PFSK-1 (cell line): ENCODE results near the gene LCN1.

ENCODE experiments used
- POLR2AphosphoS5 ChIP-seq: IDR thresholded peaks from 2 replicates; pipeline ENCODE4 v1.6.1; 2012; ENCODE audit warnings: low read depth, mild to moderate bottlenecking, control low read depth, low read length, moderate library complexity
- SIN3A ChIP-seq: IDR thresholded peaks from 2 replicates; pipeline ENCODE4 v1.6.1; 2012; ENCODE audit warnings: mild to moderate bottlenecking, low read length, moderate library complexity, borderline replicate concordance; ENCODE audit not compliant: insufficient read depth
- TAF1 ChIP-seq: IDR thresholded peaks from 2 replicates; pipeline ENCODE4 v1.6.1; 2012; ENCODE audit warnings: low read length, control low read depth, borderline replicate concordance; ENCODE audit not compliant: insufficient read depth
- TF ChIP-seq, protein P1 (sequence below), 2 experiments: IDR thresholded peaks; 2 replicates each; pipeline versions ENCODE4 v1.6.1 to v1.8.0; 2011 to 2012; ENCODE audit warnings: low read depth in 2 of 2, low read length in 2 of 2, control low read depth in 1 of 2, inconsistent platforms in 1 of 2, mild to moderate bottlenecking in 1 of 2, moderate library complexity in 1 of 2; ENCODE audit not compliant: insufficient read depth in 1 of 2

DNA sequence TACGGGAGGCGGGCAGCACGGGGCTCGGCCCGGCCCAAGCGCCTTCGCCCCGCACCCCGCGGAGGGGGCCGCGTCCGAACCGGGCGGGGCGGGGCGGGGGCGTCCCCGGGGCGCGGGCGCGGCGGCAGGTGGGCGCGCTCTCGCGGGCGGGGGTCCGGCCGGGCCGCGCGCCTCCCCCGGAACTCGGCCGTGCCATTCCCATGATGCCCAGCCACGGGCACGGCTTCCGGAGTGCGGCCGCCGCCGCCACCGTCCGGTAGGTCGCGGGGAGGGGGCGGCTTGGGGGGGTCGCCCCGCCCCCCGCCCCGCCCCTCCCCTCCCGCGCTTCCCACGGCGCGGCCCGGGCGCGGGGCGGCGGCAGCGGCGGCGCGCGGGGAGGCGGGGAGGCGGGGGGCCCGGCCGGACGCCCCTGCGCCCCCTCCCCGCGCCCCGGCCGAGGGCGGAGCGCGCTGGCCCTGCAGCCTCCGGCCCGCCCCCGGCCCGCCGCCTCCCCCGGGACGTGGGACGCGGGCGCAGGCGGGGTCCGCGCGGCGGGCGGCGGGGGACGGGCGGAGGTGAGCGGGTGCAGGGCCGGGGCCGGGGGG, 41.7 kb upstream of the LCN1 start, which contains the start of gene PPP1R26:
- no peak for TF ChIP-seq POLR2AphosphoS5
- TF ChIP-seq, protein P1, sequence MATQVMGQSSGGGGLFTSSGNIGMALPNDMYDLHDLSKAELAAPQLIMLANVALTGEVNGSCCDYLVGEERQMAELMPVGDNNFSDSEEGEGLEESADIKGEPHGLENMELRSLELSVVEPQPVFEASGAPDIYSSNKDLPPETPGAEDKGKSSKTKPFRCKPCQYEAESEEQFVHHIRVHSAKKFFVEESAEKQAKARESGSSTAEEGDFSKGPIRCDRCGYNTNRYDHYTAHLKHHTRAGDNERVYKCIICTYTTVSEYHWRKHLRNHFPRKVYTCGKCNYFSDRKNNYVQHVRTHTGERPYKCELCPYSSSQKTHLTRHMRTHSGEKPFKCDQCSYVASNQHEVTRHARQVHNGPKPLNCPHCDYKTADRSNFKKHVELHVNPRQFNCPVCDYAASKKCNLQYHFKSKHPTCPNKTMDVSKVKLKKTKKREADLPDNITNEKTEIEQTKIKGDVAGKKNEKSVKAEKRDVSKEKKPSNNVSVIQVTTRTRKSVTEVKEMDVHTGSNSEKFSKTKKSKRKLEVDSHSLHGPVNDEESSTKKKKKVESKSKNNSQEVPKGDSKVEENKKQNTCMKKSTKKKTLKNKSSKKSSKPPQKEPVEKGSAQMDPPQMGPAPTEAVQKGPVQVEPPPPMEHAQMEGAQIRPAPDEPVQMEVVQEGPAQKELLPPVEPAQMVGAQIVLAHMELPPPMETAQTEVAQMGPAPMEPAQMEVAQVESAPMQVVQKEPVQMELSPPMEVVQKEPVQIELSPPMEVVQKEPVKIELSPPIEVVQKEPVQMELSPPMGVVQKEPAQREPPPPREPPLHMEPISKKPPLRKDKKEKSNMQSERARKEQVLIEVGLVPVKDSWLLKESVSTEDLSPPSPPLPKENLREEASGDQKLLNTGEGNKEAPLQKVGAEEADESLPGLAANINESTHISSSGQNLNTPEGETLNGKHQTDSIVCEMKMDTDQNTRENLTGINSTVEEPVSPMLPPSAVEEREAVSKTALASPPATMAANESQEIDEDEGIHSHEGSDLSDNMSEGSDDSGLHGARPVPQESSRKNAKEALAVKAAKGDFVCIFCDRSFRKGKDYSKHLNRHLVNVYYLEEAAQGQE (IDR thresholded peaks at IDR 0.05; ENCODE audit: insufficient read depth in 1 of 2, low read depth in 2 of 2, low read length in 2 of 2) = no peak
- no peak for TF ChIP-seq SIN3A
- TF ChIP-seq TAF1 = no peak
